Measurements from ENCODE around the gene PSME4. TPM values are rescaled to one million over a fixed set of nuclear protein-coding genes. Genes with fewer than 3 reads are reported as not detected.

Gene PSME4
- total RNA-seq, 1 experiment from 2014 or later = 87.4 TPM

DNA sequence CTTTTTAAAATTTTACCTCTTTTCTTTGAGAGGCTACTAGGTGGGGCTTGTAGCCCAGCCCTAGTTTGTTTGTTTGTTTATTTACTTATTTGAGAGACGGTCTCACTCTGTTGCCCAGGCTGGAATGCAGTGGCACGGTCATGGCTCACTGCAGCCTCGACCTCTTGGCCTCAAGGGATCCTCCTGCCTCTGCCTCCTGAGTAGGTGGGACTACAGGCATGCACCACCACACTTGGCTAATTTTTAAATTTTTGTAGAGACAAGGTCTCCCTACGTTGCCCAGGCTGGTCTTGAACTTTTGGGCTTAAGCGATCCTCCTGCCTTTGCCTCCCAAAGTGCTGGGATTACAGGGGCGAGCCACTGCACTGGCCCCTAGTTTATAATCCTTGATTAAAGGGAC is 149.0 kb downstream of the PSME4 start:
- peaks cover 0 to 10% (median 5%) of the 10 kb centered on the region in 3 experiments; a peak in 3 of 7 replicates for H3K36me3 Mint-ChIP-seq (ENCODE audit: insufficient read depth in 1 of 3, low read depth in 3 of 3)
- Histone ChIP-seq H2BK5ac (ENCODE audit: insufficient read length, low read length) (no peak overlapping the region), H2AK5ac (ENCODE audit: insufficient read length, low read length) (no peak overlapping the region), H3K27me3 (ENCODE audit: insufficient read depth, low read length) (no peaks in the 10 kb centered on the region), H3K79me1 (ENCODE audit: insufficient read depth, low read depth, low read length, poor library complexity, severe bottlenecking) (no peaks in the 10 kb centered on the region), H3K9me3 (ENCODE audit: control insufficient read depth, low read depth, low read length) (no peaks in the 10 kb centered on the region), H3K14ac (ENCODE audit: insufficient read depth, low read length) (no peak overlapping the region), H2AFZ (ENCODE audit: low read length) (no peak overlapping the region), H3K79me2 (ENCODE audit: insufficient read depth, low read length) (no peaks in the 10 kb centered on the region), H3K4me2 (ENCODE audit: insufficient read depth, insufficient read length, low read length) (no peak overlapping the region), H3T11ph (ENCODE audit: low read length) (no peak overlapping the region), H2BK20ac (ENCODE audit: low read depth, low read length, poor library complexity, severe bottlenecking) (no peak overlapping the region), H3K4me1 (ENCODE audit: insufficient read depth, low read length) (peaks cover 4% of the 10 kb centered on the region; the same call in 1 of the 2 replicates), H3K27ac (ENCODE audit: insufficient read length, low read depth, low read length) (no peak overlapping the region), H2BK12ac (ENCODE audit: insufficient read length, low read depth, low read length) (no peak overlapping the region), H3K23ac (ENCODE audit: insufficient read length, low read depth, low read length) (no peak overlapping the region), H3K23me2 (ENCODE audit: insufficient read length, low read depth, low read length, poor library complexity, severe bottlenecking) (no peaks in the 10 kb centered on the region), H4K8ac (replicated peaks; ENCODE audit: insufficient read length, low read depth, low read length) (no peak overlapping the region), H3K18ac (ENCODE audit: insufficient read length, low read depth, low read length) (no peak overlapping the region), H2BK15ac (ENCODE audit: low read depth, low read length) (no peak overlapping the region), H4K91ac (ENCODE audit: insufficient read length, low read depth, low read length) (no peak overlapping the region), H2BK120ac (ENCODE audit: low read depth, low read length, poor library complexity, severe bottlenecking) (no peak overlapping the region), H4K20me1 (ENCODE audit: control insufficient read depth, insufficient read depth, insufficient read length) (no peaks in the 10 kb centered on the region), H4K5ac (ENCODE audit: insufficient read length, low read depth, low read length) (no peak overlapping the region), H3K4ac (ENCODE audit: low read depth, low read length) (no peak overlapping the region), H3K56ac (ENCODE audit: insufficient read length, low read depth, low read length) (no peak overlapping the region), H3K9ac (ENCODE audit: extremely low read depth, insufficient read length, low read length) (no peak overlapping the region)
- no peak for DNase-seq
- no peaks in the 10 kb centered on the region for H3K9me3 Mint-ChIP-seq
- no CpG with 5 or more reads among the region's 6 CpGs for WGBS (ENCODE audit: extremely low coverage, insufficient read length, low lambda C conversion rate)
- H3K4me1 Mint-ChIP-seq = peaks cover 11 to 18% of the 10 kb centered on the region in 2 experiments
- no peaks in the 10 kb centered on the region for H3K27me3 Mint-ChIP-seq (ENCODE audit: low read depth)
- no peak overlapping the region for H3K4me3 Mint-ChIP-seq
- no peak overlapping the region for H3K27ac Mint-ChIP-seq
- TF ChIP-seq, protein P1, sequence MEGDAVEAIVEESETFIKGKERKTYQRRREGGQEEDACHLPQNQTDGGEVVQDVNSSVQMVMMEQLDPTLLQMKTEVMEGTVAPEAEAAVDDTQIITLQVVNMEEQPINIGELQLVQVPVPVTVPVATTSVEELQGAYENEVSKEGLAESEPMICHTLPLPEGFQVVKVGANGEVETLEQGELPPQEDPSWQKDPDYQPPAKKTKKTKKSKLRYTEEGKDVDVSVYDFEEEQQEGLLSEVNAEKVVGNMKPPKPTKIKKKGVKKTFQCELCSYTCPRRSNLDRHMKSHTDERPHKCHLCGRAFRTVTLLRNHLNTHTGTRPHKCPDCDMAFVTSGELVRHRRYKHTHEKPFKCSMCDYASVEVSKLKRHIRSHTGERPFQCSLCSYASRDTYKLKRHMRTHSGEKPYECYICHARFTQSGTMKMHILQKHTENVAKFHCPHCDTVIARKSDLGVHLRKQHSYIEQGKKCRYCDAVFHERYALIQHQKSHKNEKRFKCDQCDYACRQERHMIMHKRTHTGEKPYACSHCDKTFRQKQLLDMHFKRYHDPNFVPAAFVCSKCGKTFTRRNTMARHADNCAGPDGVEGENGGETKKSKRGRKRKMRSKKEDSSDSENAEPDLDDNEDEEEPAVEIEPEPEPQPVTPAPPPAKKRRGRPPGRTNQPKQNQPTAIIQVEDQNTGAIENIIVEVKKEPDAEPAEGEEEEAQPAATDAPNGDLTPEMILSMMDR (conservative IDR thresholded peaks at IDR 0.05) = no peak
